ENCODE results near the gene SF3B4. TPM values are rescaled to one million over a fixed set of nuclear protein-coding genes. Genes with fewer than 3 reads are reported as not detected.

SF3B4 gene
- total RNA-seq, 1 donor = 16.4 TPM

DNA sequence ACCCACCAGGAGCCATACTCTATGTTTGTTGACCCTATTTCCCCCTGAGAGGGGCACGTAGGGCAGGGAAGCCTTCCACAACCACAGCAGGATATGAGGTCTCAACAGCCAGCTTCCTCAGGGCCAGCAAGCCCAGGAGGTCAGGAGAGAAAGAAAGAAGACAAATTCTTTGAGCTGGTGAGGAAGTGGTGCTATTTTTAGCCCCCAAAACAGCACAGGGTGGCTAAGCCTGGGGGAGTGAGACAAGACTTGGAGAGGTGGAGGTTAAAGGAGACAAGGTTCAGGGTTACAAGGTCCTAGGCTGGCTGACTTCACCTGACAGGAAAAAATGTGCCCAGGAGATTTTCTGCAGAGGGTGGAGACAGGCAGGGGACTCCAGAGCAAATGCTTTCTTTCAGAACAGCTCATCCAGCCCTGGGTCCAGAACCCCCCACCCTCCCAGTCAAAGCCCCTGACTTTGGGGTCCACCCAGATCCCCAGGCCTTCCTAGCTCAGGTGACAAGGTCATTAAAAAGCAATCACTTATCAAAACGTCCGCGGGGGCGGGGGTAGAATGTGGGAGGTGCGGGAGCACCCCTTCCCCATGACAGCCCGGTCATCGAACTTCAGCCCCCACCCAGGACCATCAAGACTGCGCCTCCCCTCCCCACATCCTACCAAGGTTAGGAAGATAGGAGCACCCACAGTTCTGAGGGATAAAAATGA, 11.3 kb downstream of the SF3B4 start:
- TF ChIP-seq, protein P1, sequence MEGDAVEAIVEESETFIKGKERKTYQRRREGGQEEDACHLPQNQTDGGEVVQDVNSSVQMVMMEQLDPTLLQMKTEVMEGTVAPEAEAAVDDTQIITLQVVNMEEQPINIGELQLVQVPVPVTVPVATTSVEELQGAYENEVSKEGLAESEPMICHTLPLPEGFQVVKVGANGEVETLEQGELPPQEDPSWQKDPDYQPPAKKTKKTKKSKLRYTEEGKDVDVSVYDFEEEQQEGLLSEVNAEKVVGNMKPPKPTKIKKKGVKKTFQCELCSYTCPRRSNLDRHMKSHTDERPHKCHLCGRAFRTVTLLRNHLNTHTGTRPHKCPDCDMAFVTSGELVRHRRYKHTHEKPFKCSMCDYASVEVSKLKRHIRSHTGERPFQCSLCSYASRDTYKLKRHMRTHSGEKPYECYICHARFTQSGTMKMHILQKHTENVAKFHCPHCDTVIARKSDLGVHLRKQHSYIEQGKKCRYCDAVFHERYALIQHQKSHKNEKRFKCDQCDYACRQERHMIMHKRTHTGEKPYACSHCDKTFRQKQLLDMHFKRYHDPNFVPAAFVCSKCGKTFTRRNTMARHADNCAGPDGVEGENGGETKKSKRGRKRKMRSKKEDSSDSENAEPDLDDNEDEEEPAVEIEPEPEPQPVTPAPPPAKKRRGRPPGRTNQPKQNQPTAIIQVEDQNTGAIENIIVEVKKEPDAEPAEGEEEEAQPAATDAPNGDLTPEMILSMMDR (IDR thresholded peaks at IDR 0.05; ENCODE audit: insufficient read depth, low read depth, low read length) = no peak
- no peak for DNase-seq (ENCODE audit: low read depth)
- H3K4me3 ChIP-seq (ENCODE audit: low read depth, low read length) = peak overlapping the region; percentile 87

DNA sequence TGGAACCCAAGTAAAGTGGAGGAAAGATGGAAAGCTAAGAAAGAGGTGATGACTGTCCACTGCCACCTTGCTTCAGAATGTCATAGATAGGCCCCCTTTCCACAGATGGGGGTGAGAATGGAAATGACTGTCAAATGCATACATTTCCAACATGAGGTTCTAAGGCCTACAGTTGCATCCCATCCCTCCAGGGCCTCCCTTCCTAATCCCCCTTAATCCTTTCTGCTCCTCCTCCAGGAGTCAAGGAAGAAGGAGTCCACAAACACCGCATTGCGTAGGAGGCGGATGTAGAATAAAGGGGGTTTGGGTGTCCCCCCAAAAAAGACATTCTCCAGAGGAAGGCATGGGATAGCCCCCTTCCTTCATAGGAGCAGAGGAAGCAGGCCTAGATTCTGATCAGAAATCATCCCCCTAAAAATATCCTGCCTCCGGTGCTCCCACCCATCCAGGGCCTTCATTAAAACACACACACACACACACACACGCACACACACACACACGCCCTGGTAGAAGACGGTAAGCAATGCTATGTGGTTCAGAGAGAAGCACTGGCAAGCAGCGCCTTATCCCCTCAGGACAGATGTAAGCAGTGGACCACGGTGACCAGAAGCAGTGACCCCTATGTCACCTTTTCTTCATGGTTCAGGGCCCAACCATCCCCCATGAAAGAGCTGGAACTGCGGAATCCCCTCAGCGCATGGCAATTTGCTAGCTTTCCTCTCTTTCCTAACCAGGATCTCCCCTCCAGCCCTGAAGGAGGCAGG, 12.0 kb downstream of the SF3B4 start:
- no peak overlapping the region for H3K4me3 ChIP-seq (ENCODE audit: low read depth, low read length)
- TF ChIP-seq, protein P1 (IDR thresholded peaks at IDR 0.05; ENCODE audit: insufficient read depth, low read depth, low read length) = no peak
- no peak for DNase-seq (ENCODE audit: low read depth)

DNA sequence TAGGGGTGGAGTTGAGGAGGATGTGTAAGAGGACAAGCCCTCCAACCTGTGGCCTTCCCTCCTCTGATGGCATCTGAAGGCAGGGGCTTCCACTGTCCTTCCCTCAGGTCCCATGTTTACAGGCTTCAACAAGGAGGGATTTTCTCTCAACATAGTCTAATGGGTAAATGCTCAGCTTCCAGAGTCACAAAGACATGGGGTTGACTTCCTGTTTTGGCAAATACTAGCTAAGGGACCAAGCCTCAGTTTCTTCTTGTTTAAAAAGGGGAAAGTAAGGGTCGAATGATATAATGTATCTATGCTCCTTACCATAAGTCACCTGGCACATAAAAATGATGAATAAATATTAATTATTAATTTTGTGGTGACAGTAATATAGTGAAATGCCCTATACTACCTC, 13.1 kb downstream of the SF3B4 start:
- TF ChIP-seq, protein P1 (IDR thresholded peaks at IDR 0.05; ENCODE audit: insufficient read depth, low read depth, low read length) = no peak
- no peak overlapping the region for H3K4me3 ChIP-seq (ENCODE audit: low read depth, low read length)
- no peak for DNase-seq (ENCODE audit: low read depth)

DNA sequence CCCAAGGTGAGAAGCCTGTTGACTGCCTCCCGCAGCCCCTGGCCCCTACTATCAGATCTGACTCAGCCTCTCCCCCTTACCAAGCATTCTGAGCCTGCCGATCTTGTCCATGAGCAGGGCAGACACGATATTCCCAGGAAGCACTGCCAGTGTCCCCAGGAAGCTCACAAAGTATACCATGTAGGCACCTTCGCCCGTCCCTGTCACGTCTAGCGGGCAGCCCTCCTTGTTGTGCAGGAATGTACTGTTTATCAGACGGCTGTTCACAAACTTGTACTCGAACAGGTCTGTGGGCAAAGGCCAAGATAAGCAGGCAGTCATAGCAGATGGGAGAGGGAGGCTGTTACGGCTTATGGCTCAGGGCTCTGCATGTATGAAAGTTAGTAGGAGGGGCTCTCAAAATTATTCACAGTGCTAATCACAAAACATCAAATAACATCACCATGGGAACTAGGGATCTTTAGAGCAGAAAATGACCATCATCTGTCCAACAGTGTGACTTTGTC, 21.0 kb downstream of the SF3B4 start:
- no peak for DNase-seq (ENCODE audit: low read depth)
- no peak overlapping the region for H3K4me3 ChIP-seq (ENCODE audit: low read depth, low read length)
- TF ChIP-seq, protein P1 (IDR thresholded peaks at IDR 0.05; ENCODE audit: insufficient read depth, low read depth, low read length) = no peak

DNA sequence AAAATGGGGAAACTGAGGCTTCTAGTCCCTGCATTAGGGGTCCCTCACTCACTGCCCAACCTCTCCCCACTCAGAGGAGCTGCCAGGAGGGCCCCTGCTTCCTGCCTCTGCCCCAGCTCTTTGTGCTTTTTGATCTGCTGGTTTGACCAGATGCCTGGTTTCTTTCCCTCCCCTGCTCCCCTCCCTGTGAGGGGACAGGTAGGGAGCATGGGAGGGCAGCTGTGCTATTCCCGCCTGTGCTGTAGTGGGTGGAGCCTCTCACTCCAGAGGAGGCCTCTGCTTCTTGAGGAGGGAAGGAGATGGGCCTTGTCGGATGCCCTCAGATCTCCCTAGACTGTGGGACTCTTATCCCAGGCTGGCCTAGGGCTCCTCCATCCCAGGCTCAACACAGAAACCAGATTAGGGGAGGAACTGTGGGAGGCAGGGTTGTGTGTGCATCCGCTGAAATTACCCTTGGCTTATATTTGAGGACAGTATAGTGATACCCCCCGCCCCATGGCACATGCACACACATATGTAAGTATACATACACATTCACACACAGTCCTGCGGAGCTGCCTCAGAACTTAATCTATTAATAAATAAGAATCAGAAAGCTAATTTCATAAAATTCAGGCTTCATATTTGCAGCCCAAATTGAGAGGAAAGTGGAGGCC, 23.6 kb downstream of the SF3B4 start:
- TF ChIP-seq, protein P1 (IDR thresholded peaks at IDR 0.05; ENCODE audit: insufficient read depth, low read depth, low read length) = no peak
- H3K4me3 ChIP-seq (ENCODE audit: low read depth, low read length) = no peak overlapping the region
- no peak for DNase-seq (ENCODE audit: low read depth)

DNA sequence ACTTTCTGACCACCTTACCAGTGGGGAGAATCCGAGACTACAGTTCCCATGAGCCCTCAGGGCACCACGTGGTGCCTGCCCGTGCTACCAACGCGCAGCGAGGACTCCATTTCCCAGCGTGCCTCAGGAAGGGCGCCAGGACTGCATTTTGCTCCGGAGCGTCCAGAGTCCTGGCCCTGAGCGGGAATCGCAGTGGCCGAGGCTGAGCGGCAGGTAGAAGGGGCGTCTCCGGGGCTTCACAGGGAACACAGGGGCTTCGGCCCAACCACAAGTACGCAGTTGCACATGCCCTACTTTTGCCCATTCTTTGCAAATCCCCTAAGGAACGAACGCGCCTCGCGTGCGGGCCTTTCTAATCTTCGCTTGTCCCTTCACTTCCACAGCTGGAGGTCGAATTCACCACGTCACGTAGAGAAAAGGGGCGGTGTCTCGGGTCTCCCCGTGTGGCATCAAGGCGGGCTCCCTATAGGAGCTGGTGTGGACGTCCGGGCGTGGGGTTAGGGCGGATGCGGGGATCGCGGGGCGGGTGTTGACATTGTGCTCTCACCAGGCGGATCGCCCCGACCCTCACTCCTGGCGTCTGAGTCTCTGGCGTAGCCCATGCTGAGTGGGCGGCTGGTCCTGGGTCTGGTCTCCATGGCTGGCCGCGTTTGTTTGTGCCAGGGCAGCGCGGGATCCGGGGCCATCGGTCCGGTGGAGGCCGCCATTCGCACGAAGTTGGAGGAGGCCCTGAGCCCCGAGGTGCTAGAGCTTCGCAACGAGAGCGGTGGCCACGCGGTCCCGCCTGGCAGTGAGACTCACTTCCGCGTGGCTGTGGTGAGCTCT, 27.9 kb downstream of the SF3B4 start, which contains the start of gene BOLA1:
TSS of gene BOLA1 (plus strand) at position 109 of the 825 bp plus-strand sequence. CDS start at position 601, 492 bp downstream.
- peak; percentile 91 for DNase-seq (ENCODE audit: low read depth)
- TF ChIP-seq, protein P1 (IDR thresholded peaks at IDR 0.05; ENCODE audit: insufficient read depth, low read depth, low read length) = no peak
- peak within 1 kb of the TSS; percentile 74 for H3K4me3 ChIP-seq (ENCODE audit: low read depth, low read length)

All from fibroblast of villous mesenchyme (primary cell).